RWPE2 (cell line): ENCODE results near the gene SLC35B3.

Experiments
- ATAC-seq: fragments of 200-7000 bp; cut with Tn5 transposase; 3 replicates; pipeline ENCODE4 v1.9.1; 2021; ENCODE audit warnings: low read depth
- DNase-seq: peaks from one replicate; pipeline ENCODE4 v3.0.0-alpha.2; 2020; ENCODE audit warnings: low spot score
- H3K27ac ChIP-seq: fragments of 450-650 bp; 2 replicates; pipeline ENCODE4 v1.5.1; 2017; ENCODE audit warnings: mild to moderate bottlenecking; ENCODE audit not compliant: poor library complexity, severe bottlenecking
- H3K27me3 ChIP-seq: fragments of 250-450 bp; sonication (Bioruptor Pico); 2 replicates; pipeline ENCODE4 v1.5.1; 2021; ENCODE audit warnings: mild to moderate bottlenecking, moderate library complexity; ENCODE audit not compliant: insufficient read depth, poor library complexity, severe bottlenecking
- H3K36me3 ChIP-seq: fragments of 250-450 bp; sonication (Bioruptor Pico); 2 replicates; pipeline ENCODE4 v1.5.1; 2020; ENCODE audit warnings: low read depth, mild to moderate bottlenecking, moderate library complexity
- H3K4me1 ChIP-seq: fragments of 250-450 bp; sonication (Bioruptor Pico); 2 replicates; pipeline ENCODE4 v1.5.1; 2021; ENCODE audit warnings: mild to moderate bottlenecking, moderate library complexity; ENCODE audit not compliant: insufficient read depth, poor library complexity, severe bottlenecking
- H3K4me3 ChIP-seq: fragments of 250-450 bp; sonication (Bioruptor Pico); 2 replicates; pipeline ENCODE4 v1.5.1; 2021; ENCODE audit warnings: mild to moderate bottlenecking, moderate library complexity; ENCODE audit not compliant: severe bottlenecking
- H3K9me3 ChIP-seq: fragments of 250-450 bp; sonication (Bioruptor Pico); 2 replicates; pipeline ENCODE4 v1.5.1; 2021; ENCODE audit warnings: mild to moderate bottlenecking, moderate library complexity; ENCODE audit not compliant: severe bottlenecking
- TF ChIP-seq, protein P1 (sequence below): fragments of 450-650 bp; IDR thresholded peaks from one replicate; pipeline ENCODE4 v1.5.1; 2017; ENCODE audit warnings: mild to moderate bottlenecking, moderate library complexity; ENCODE audit not compliant: poor library complexity, severe bottlenecking

Gene SLC35B3

GRCh38 chr6:8442150-8442549, 6.8 kb upstream of the SLC35B3 start:
- no peaks in the 10 kb centered on the region for H3K36me3 ChIP-seq
- H3K27me3 ChIP-seq = no peaks in the 10 kb centered on the region
- no peak overlapping the region for H3K4me3 ChIP-seq
- H3K4me1 ChIP-seq = no peaks in the 10 kb centered on the region
- ATAC-seq (no peak), DNase-seq (no peak)
- no peaks in the 10 kb centered on the region for H3K9me3 ChIP-seq
- TF ChIP-seq, protein P1, sequence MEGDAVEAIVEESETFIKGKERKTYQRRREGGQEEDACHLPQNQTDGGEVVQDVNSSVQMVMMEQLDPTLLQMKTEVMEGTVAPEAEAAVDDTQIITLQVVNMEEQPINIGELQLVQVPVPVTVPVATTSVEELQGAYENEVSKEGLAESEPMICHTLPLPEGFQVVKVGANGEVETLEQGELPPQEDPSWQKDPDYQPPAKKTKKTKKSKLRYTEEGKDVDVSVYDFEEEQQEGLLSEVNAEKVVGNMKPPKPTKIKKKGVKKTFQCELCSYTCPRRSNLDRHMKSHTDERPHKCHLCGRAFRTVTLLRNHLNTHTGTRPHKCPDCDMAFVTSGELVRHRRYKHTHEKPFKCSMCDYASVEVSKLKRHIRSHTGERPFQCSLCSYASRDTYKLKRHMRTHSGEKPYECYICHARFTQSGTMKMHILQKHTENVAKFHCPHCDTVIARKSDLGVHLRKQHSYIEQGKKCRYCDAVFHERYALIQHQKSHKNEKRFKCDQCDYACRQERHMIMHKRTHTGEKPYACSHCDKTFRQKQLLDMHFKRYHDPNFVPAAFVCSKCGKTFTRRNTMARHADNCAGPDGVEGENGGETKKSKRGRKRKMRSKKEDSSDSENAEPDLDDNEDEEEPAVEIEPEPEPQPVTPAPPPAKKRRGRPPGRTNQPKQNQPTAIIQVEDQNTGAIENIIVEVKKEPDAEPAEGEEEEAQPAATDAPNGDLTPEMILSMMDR = no peak
- H3K27ac ChIP-seq = no peak overlapping the region

GRCh38 chr6:8441452-8441851, 6.1 kb upstream of the SLC35B3 start:
- TF ChIP-seq, protein P1 = no peak
- H3K27ac ChIP-seq = no peak overlapping the region
- H3K9me3 ChIP-seq = no peaks in the 10 kb centered on the region
- no peaks in the 10 kb centered on the region for H3K27me3 ChIP-seq
- no peak overlapping the region for H3K4me3 ChIP-seq
- no peak for ATAC-seq
- DNase-seq = no peak
- no peaks in the 10 kb centered on the region for H3K4me1 ChIP-seq
- no peaks in the 10 kb centered on the region for H3K36me3 ChIP-seq

DNA sequence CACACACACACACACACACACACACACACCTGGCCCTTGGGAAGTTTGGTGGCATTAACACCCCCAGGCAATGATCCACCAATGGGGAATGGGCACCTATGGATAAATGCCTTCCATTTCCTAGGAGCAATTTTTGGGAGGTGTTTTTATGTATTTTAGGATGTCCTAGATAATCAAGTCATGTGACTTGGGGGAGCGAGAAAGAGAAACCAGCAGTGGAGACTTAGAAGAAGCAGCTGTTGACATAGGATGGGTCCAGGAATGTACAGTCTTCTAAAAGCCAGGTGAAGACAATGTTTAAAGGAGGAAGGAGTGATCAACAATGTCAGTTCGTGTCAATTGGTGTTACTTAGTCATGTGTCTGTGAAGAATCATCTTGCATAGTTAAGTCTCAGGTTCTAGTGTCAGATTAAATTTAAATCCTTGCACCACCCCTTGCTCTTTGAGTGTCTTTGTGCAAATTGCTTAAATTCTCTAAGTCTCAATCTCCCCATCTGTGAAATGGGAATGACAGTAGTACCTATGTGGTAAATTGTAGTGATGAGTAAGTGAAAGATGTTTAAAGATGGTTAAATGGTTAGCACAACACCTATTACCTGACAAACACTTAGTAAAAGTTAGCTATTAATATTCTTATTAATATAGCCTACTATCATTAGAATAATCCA, 4.4 kb upstream of the SLC35B3 start:
- no peaks in the 10 kb centered on the region for H3K27me3 ChIP-seq

GRCh38 chr6:8437813-8438212, 2.5 kb upstream of the SLC35B3 start:
- H3K27ac ChIP-seq = no peak overlapping the region
- H3K4me1 ChIP-seq = peaks cover 12% of the 10 kb centered on the region
- ATAC-seq (no peak), DNase-seq (no peak)
- H3K4me3 ChIP-seq = no peak overlapping the region
- TF ChIP-seq, protein P1 = no peak
- H3K9me3 ChIP-seq = no peaks in the 10 kb centered on the region
- 0 out of 2 replicates have a peak, but pooled peaks cover 8% of the 10 kb centered on the region for H3K36me3 ChIP-seq
- H3K27me3 ChIP-seq = no peaks in the 10 kb centered on the region

More for the DNA sequence above, 4.4 kb upstream of the SLC35B3 start:
- no peak overlapping the region for H3K27ac ChIP-seq
- no peaks in the 10 kb centered on the region for H3K9me3 ChIP-seq
- TF ChIP-seq, protein P1 = no peak
- H3K4me3 ChIP-seq = no peak overlapping the region
- no peaks in the 10 kb centered on the region for H3K4me1 ChIP-seq
- DNase-seq (no peak), ATAC-seq (no peak)
- H3K36me3 ChIP-seq = no peaks in the 10 kb centered on the region

- peaks cover 12% of the 10 kb centered on the region for H3K4me1 ChIP-seq
- TF ChIP-seq, protein P1 = no peak
- no peak for ATAC-seq
- H3K4me3 ChIP-seq = no peak overlapping the region
- no peak overlapping the region for H3K27ac ChIP-seq
- no peak for DNase-seq
- H3K9me3 ChIP-seq = no peaks in the 10 kb centered on the region
- H3K27me3 ChIP-seq = no peaks in the 10 kb centered on the region
- 0 out of 2 replicates have a peak, but pooled peaks cover 16% of the 10 kb centered on the region for H3K36me3 ChIP-seq
These were observed 1.6 kb upstream of the SLC35B3 start for GRCh38 chr6:8436966-8437365.
